Esophagus muscularis mucosa (tissue), 4 donors: Measurements from ENCODE around the gene TBC1D14. TPM values are rescaled to one million over a fixed set of nuclear protein-coding genes. Genes with fewer than 3 reads are reported as not detected.
"Not testable (repeated sequence)": the region's sequence is repeated elsewhere in the genome, so short reads cannot be mapped to it uniquely, and the experiment has no call there.

Experiments
- DNase-seq: peaks from one replicate; pipeline ENCODE4 v3.0.0-alpha.2; 2017; ENCODE audit errors: extremely low spot score
- H3K27ac ChIP-seq, 4 donors: fragments of 200-600 bp; sonication (generic); replicated peaks in 1 of 4; 1 replicate in 3 of 4; 2 replicates in 1 of 4; pipeline ENCODE4 v1.5.1; 2016 to 2019; ENCODE audit warnings: mild to moderate bottlenecking in 1 of 4
- H3K27me3 ChIP-seq, 4 donors: fragments of 200-600 bp; sonication (generic); one replicate each; pipeline versions ENCODE4 v1.5.1 to v1.6.0; 2016 to 2019
- H3K36me3 ChIP-seq, 4 donors: fragments of 200-600 bp; sonication (generic); one replicate each; pipeline ENCODE4 v1.5.1; 2016 to 2019
- H3K4me1 ChIP-seq, 4 donors: fragments of 200-600 bp; sonication (generic); one replicate each; pipeline ENCODE4 v1.5.1; 2016 to 2019
- H3K4me3 ChIP-seq, 4 donors: fragments of 200-600 bp; sonication (generic); 1 replicate in 2 of 4; 2 replicates in 2 of 4; pipeline ENCODE4 v1.5.1; 2016 to 2019; ENCODE audit warnings: mild to moderate bottlenecking in 4 of 4, moderate library complexity in 1 of 4
- H3K9me3 ChIP-seq, 4 donors: fragments of 200-600 bp; sonication (generic); 1 replicate in 3 of 4; 2 replicates in 1 of 4; pipeline ENCODE4 v1.5.1; 2016 to 2019
- EP300 ChIP-seq: sonication (generic); formaldehyde crosslinking; IDR thresholded peaks from one replicate; pipeline ENCODE4 v1.6.1; 2017; ENCODE audit warnings: antibody characterized with exemption
- POLR2A ChIP-seq: fragments of 450-650 bp; IDR thresholded peaks from one replicate; pipeline ENCODE4 v1.6.1; 2017; ENCODE audit warnings: antibody characterized with exemption, moderate library complexity, mild to moderate bottlenecking, low read depth
- POLR2AphosphoS5 ChIP-seq, 2 donors: sonication (generic); formaldehyde crosslinking; IDR thresholded peaks; one replicate each; pipeline ENCODE4 v1.6.1; 2017; ENCODE audit warnings: antibody characterized with exemption in 2 of 2
- WGBS: methylation state at CpG from one replicate; pipeline ENCODE4 v1.1.5; 2018; 5-methylcytosine and 5-hydroxymethylcytosine counted together
- intact Hi-C: fragments of 100-400 bp; cut with DNase I; formaldehyde crosslinking; loops from one replicate; pipeline ENCODE4 v1.15.1; 2023
- total RNA-seq, 4 donors: library from RNA; depleted of rRNA; stranded (reverse); fragments of >200 nt; gene quantifications; one replicate each; pipeline versions ENCODE4 v1.1.0 to v1.2.1, GENCODE V29; 2016
- TF ChIP-seq, protein P1 (sequence below), 3 experiments: fragments of 200-600 bp in 2 of 3; fragments of 450-650 bp in 1 of 3; sonication (generic) in 2 of 3; IDR thresholded peaks; one replicate each; pipeline ENCODE4 v1.5.1; 2017 to 2019; ENCODE audit warnings: antibody characterized with exemption in 3 of 3, mild to moderate bottlenecking in 2 of 3, moderate library complexity in 1 of 3

The TBC1D14 gene
- total RNA-seq, 4 donors from 2014 or later = 37.0 to 49.4 (median 44.2) TPM

DNA sequence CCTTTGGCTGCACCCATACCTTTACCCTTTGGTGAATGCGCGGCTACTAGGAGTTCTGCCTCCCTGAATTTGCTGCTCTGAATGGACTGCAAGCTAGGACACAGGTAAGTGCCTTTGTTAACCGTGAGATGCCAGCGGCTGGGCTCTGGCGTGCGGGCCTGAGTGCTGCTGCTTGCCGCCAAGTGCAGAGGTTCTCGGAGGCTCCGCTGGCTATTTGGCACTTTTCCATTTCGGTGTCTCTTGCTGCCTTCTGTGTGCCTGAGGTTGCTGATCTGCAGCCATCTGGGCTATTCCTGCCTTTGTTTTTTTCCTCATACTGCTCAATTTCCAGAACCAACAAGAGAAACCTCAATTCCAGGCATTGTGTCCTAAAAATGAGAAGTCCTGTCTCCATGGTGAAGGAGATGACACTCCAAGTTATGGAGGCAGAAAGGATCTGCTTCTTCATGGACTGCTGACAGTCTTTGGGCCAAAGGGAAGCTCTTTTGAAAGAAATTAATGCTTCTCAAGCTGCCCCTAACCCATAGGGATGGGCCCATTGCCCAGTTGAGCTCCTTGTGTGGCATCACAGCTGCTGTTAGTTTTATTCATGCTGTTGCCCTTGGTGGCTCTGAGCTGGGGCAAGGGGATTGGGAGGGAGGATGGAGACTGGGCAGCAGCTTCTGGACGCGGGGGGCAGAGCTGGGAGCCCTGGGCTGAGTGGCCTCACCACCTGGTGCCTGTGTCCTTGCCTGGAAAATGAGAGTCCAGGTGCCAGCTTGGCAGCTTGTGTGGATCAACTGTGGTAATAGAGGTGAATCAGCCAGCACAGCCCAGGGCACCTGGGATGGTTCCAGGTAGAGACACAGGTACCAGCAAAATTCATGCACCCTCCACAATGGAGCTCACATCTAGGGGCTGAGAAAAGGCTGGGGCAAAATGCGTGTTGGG, 3.8 kb upstream of the TBC1D14 start:
- H3K36me3 ChIP-seq = no peaks in the 10 kb centered on the region
- no peak overlapping the region for H3K4me3 ChIP-seq
- H3K27ac ChIP-seq = no peak overlapping the region
- intact Hi-C loops = no loop called here
- no peak for DNase-seq
- WGBS = 86% methylated on average over 13 of the region's 13 CpGs
- TF ChIP-seq POLR2A (no peak), POLR2AphosphoS5 (IDR thresholded peaks at IDR 0.05) (no peak), EP300 (no peak)
- TF ChIP-seq, protein P1, sequence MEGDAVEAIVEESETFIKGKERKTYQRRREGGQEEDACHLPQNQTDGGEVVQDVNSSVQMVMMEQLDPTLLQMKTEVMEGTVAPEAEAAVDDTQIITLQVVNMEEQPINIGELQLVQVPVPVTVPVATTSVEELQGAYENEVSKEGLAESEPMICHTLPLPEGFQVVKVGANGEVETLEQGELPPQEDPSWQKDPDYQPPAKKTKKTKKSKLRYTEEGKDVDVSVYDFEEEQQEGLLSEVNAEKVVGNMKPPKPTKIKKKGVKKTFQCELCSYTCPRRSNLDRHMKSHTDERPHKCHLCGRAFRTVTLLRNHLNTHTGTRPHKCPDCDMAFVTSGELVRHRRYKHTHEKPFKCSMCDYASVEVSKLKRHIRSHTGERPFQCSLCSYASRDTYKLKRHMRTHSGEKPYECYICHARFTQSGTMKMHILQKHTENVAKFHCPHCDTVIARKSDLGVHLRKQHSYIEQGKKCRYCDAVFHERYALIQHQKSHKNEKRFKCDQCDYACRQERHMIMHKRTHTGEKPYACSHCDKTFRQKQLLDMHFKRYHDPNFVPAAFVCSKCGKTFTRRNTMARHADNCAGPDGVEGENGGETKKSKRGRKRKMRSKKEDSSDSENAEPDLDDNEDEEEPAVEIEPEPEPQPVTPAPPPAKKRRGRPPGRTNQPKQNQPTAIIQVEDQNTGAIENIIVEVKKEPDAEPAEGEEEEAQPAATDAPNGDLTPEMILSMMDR (IDR thresholded peaks at IDR 0.05) = no peak
- H3K4me1 ChIP-seq = peaks cover 16 to 27% (median 25%) of the 10 kb centered on the region in 4 donors
- H3K9me3 ChIP-seq = no peaks in the 10 kb centered on the region
- peaks cover 0 to 5% (median 0%) of the 10 kb centered on the region in 4 donors for H3K27me3 ChIP-seq

DNA sequence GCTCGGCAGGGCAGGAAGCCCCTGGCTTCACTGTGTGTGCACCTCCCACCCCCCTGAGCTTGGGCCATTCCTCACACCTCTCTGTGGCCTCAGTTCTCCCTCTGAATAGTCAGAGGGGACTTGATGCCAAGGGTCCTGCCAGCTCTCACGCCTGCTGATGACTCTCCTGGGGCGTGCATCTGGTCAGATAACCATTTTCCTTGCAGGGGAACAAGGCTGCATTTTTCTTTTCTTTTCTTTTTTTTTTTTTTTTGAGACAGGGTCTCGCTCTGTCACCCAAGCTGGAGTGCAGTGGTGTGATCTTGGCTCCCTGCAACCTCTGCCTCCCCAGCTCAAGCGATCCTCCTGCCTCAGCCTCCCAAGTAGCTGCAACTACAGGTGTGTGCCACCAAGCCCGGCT, 3.1 kb upstream of the TBC1D14 start:
- H3K27me3 ChIP-seq, H3K36me3 ChIP-seq, DNase-seq, intact Hi-C loops, H3K27ac ChIP-seq, H3K4me3 ChIP-seq, H3K9me3 ChIP-seq: not testable (repeated sequence)
- H3K4me1 ChIP-seq = peaks cover 22 to 34% (median 32%) of the 10 kb centered on the region in 4 donors
- WGBS = 97% methylated on average over 6 of the region's 6 CpGs

DNA sequence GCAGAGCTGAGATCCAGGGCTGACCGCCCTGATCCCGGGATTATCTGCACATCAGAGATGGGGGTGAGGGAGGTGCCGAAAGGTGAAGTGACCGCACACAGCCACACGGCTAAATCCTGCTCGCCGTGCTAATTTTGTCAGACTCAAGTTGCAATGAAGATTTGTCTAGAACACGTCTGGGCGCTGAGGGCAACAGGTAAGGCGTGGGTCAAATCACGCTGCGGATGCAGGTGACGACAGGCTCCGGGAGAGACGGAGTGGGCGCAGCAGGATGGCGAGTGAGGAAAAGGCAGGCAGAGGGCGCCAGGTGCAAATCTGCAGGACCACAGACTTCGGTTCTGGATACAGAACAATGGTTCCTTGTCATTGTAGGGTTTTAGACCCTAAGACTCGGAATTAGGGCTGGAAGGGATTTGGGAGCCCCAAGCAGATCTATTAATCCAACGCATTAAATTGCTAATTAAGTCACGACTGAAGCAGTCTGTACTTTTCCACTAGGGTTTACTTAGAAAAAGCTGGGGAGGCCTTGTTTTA, 1.9 kb upstream of the TBC1D14 start:
- H3K4me3 ChIP-seq = no peak overlapping the region
- H3K27ac ChIP-seq = no peak overlapping the region
- peaks cover 22 to 47% (median 44%) of the 10 kb centered on the region in 4 donors for H3K4me1 ChIP-seq
- peak in 1 of 2 donors; percentile 14 for TF ChIP-seq POLR2AphosphoS5 (IDR thresholded peaks at IDR 0.05)
- no peak for TF ChIP-seq POLR2A
- no peak for TF ChIP-seq EP300
- TF ChIP-seq, protein P1 (IDR thresholded peaks at IDR 0.05) = peak; percentile 45 to 54 (median 47)
- H3K9me3 ChIP-seq = no peaks in the 10 kb centered on the region
- H3K36me3 ChIP-seq = no peaks in the 10 kb centered on the region
- intact Hi-C loops = loop anchor here (2.0 kb wide), 2 partner anchors 79 to 161 kb away; partner anchors contain the start of gene GRPEL1
- WGBS = 20% methylated on average over 15 of the region's 22 CpGs
- no peak for DNase-seq
- H3K27me3 ChIP-seq = peaks cover 0 to 5% (median 0%) of the 10 kb centered on the region in 4 donors

DNA sequence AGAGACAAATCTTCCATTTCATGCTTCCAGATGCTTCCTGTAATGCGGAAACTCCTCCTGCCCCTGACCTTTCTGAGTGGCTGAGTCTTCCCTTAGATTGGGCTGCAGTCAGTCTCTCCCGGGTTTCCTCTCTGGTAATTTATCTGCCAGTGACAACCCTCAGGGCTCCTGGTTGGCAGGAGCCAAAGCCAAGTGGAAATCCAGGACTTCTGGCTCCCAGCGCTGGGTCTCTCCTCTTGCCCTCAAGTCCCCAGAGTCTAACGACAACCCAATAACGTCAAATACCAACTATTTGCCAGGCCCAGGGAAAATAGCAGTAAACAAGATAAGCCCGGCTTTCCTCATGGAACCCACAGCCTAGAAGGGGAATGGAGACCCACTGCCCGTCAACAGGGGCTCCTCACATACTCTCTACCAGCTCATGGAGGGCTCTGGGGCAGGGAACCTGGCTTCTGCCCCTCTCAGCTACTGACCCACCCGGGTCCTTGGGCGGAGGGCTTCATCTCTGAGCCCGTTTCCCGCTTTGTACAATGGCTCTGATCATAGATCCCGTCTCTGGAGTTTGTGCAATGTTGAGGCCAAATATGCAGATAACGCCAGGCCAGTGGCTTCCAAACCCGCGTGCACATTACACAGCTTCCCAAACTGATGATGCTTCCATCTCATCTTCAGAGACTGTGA, 1.1 kb upstream of the TBC1D14 start:
- Histone ChIP-seq H3K27ac (peak overlapping the region; percentile 95 to 99 (median 98)), H3K9me3 (no peaks in the 10 kb centered on the region), H3K27me3 (peaks cover 0 to 5% (median 0%) of the 10 kb centered on the region in 4 donors), H3K4me3 (peak overlapping the region; percentile 72 to 90 (median 82)), H3K4me1 (peaks cover 22 to 52% (median 47%) of the 10 kb centered on the region in 4 donors), H3K36me3 (no peaks in the 10 kb centered on the region)
- intact Hi-C loops = loop anchor here (2.0 kb wide), 2 partner anchors 78 to 160 kb away; partner anchors contain the start of gene GRPEL1
- 22% methylated on average over 9 of the region's 15 CpGs for WGBS
- no peak for DNase-seq
- TF ChIP-seq EP300 (no peak), POLR2A (no peak), POLR2AphosphoS5 (IDR thresholded peaks at IDR 0.05) (no peak)
- TF ChIP-seq, protein P1 (IDR thresholded peaks at IDR 0.05) = no peak
